Activated CD4-positive, alpha-beta T cell treated with anti-CD3 and anti-CD28 coated beads, Interleukin-2, amount 10 ng/mL, durations not matched to agents 24 days and 14 days (primary cell): ENCODE results near the gene PPP1R26. TPM values are rescaled to one million over a fixed set of nuclear protein-coding genes. Genes with fewer than 3 reads are reported as not detected.
"Not testable (repeated sequence)": the region's sequence is repeated elsewhere in the genome, so short reads cannot be mapped to it uniquely, and the experiment has no call there.

Experiments
- DNase-seq: peaks from one replicate; pipeline ENCODE4 v3.0.0; 2022
- H3K27ac Mint-ChIP-seq: one replicate; pipeline ENCODE4 v1.8.0; 2022; ENCODE audit warnings: mild to moderate bottlenecking, mixed read lengths
- H3K27me3 Mint-ChIP-seq: one replicate; pipeline ENCODE4 v1.8.0; 2022; ENCODE audit warnings: mixed read lengths
- H3K36me3 Mint-ChIP-seq: one replicate; pipeline ENCODE4 v1.8.0; 2022; ENCODE audit warnings: low read depth, mild to moderate bottlenecking, mixed read lengths
- H3K4me1 Mint-ChIP-seq: one replicate; pipeline ENCODE4 v1.8.0; 2021; ENCODE audit warnings: mixed read lengths
- H3K4me3 Mint-ChIP-seq: one replicate; pipeline ENCODE4 v1.8.0; 2022; ENCODE audit warnings: mild to moderate bottlenecking, moderate library complexity, mixed read lengths
- H3K9me3 Mint-ChIP-seq: one replicate; pipeline ENCODE4 v1.8.0; 2021; ENCODE audit warnings: mixed read lengths
- intact Hi-C: fragments of 100-400 bp; cut with micrococcal nuclease; formaldehyde crosslinking; loops from one replicate; pipeline ENCODE4 v1.15.1; 2023
- total RNA-seq: library from RNA; stranded (reverse); gene quantifications from 2 replicates; pipeline ENCODE4 v1.2.3, GENCODE V29; 2022

PPP1R26 gene
- total RNA-seq, 1 donor from 2014 or later = 0.82 TPM

DNA sequence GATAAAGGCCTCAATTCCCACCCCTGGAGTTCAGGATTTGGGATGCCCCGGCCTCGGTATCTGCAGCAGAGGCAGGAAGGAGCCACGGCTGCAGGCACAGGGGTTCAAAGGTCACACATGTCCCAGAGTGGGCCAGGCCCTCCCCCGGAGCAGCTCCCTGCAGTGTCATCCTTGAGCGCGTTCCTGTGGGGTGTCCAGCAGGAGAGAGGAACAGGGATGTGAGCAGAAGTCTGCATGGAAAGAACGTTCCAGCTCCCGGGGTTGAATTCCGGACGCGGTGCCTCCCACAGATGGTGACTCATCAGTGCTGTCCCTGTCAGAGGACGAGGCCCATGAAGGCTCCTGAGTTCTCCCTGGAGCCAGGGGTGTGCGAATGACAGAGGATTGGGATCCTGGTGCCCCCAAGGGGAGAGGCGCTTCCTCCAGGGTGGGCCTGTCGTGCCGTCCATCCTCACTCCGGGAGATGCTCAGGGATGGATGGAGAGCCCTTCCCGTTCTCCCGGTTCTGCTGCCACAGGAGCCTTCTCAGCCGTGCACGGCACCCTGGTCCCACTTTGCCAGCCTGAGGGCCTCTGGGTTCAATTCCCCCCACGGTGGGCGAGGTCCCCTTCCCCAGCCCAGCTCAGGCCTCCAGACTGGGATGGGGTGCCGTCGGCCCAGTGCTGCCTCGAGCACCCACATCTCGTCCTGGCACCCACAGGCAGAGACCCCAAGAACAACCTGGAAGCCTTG lies 44.7 kb downstream of the PPP1R26 start:
- intact Hi-C loops = no loop called here
- no peaks in the 10 kb centered on the region for H3K4me1 Mint-ChIP-seq
- no peaks in the 10 kb centered on the region for H3K9me3 Mint-ChIP-seq
- no peak overlapping the region for H3K4me3 Mint-ChIP-seq
- DNase-seq = no peak
- no peaks in the 10 kb centered on the region for H3K36me3 Mint-ChIP-seq
- peaks cover 2% of the 10 kb centered on the region for H3K27me3 Mint-ChIP-seq
- H3K27ac Mint-ChIP-seq = no peak overlapping the region

DNA sequence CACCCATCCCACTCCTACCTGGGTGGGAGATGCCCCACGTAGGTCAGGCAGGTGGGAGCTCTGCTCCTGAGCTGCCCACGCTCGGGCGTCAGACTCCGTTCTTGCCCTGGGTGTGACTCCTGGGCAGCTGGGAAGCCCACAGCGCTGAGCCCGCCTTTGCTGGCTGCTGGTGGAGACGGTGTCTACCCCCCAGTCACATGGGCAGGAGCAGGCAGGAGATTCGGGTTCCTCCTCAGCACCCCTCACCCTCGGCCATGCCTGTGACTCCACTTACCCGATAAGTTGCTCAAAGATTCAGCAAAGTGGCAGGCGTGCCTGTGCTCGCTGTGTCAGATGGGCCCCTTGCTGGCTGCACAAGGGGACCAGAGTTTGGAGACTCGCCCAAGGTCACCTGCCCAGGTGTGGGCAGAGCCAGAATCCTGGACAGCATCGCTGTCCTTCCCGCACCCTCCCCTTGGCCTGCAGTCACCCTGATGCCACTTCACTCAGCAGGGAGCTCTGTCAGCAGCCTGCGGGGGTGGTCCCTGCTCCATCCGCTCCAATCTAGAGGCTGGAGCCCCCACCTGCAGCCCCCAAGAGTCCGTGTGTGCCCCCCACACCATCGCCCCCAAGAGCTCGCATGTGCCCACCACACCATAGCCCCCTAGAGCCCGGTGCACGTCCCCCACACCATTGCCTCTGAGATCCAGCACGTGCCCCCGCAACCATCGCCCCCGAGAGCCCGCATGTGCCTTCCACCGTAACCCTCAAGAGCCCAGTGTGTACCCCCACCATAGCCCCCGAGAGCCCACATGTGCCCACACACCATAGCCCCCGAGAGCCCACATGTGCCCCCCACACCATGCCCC lies 45.9 kb downstream of the PPP1R26 start:
- no peak for DNase-seq
- no peaks in the 10 kb centered on the region for H3K4me1 Mint-ChIP-seq
- no peak overlapping the region for H3K4me3 Mint-ChIP-seq
- no peaks in the 10 kb centered on the region for H3K36me3 Mint-ChIP-seq
- H3K27ac Mint-ChIP-seq = no peak overlapping the region
- intact Hi-C loops = no loop called here
- peaks cover 2% of the 10 kb centered on the region for H3K27me3 Mint-ChIP-seq
- H3K9me3 Mint-ChIP-seq = no peaks in the 10 kb centered on the region

DNA sequence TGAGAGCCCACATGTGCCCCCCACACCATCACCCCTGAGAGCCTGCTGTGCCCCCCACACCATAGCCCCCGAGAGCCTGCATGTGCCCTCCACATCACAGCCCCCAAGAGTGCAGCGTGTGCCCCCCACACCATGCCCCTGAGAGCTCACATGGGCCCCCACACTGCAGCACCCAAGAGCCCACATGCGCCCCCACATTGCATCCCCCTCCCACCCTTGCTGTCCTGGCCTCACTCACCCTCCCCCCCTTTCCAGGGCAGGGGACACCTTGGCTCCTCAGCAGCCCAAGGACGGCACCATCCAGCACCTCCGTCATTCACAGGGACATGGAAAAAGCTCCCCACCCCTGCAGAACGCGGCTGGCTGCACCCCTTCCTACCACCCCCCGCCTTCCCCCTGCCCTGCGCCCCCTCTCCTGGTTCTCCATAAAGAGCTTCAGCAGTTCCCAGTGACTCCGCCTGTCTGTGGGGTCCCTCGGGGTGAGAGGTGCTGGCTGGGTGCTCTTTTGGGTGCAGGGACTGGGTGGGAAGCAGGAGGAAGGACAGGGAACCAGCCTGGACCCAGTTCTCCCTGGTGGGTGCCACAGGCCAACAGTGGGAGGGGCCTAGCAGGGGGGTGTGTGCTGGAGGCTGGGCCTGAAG lies 46.6 kb downstream of the PPP1R26 start:
- Mint-ChIP-seq H3K9me3 (no peaks in the 10 kb centered on the region), H3K4me3 (no peak overlapping the region), H3K4me1 (no peaks in the 10 kb centered on the region), H3K27me3 (no peaks in the 10 kb centered on the region), H3K36me3 (no peaks in the 10 kb centered on the region), H3K27ac (no peak overlapping the region)
- intact Hi-C loops = no loop called here
- DNase-seq = no peak

DNA sequence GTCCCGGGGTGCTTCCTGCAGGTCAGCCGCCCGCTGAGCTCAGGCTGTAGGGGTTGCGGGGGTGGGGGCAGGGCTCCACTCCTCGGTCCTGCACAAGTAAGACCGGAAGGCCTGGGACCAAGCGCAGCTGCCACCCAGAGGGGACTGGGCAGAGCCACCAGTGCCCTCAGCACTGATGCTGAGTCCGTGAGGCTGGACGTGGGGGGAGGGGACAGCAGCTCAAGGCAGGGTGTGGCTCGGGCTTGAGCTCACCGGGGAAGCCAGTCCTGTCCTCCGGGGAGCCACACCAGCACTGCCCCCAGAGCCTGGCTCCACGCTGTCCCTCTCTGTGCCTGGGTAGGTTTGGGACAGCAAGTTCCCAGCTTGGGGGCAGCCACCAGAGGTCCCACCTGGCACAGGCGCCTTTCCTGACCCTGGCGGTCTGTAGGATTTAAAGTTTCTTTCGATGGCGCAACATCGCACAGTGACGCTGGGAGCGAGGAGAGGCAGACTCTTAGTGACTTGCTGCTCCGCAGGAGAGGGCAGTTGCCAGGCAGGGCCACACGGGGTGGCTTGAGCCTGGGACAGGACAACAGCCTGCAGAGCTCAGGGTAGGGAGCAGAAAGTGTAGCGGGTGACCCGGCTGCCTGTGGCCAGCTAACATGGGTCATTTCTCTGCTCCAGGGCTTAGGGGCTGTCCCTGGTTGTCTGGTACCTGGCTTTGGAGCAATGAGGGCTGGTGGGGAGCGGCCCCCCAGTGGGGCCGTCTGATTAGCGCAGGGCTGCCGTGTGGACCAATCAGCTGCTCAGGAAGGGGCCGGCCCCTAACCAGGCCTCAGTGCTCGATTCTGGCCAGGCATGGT lies 47.4 kb downstream of the PPP1R26 start:
- intact Hi-C loops = no loop called here
- no peak for DNase-seq

DNA sequence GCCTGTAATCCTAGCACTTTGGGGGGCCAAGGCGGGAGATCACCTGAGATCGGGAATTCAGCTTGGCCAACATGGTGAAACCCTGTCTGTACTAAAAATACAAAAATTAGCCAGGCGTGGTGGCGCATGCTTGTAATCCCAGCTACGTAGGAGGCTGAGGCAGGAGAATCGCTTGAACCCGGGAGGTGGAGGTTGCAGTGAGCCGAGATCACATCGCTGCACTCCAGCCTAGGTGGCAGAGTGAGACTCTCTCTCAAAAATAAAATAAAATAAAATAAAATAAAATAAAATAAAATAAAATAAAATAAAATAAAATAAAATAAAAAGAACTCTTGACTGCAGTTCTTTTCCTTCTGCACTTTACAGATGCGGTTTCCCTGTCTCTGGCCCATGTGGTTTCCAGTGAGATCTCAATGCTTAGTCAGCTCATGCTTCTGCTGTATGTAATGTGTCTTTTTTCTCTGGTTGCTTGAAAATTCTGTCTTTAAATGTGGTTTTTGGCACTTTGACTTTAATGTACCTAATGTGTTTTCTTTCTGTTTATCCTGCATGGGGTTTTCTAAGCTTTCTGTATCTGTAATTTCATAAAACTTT lies 49.4 kb downstream of the PPP1R26 start:
- H3K27me3 Mint-ChIP-seq, H3K36me3 Mint-ChIP-seq, intact Hi-C loops, H3K4me1 Mint-ChIP-seq, H3K4me3 Mint-ChIP-seq, DNase-seq, H3K27ac Mint-ChIP-seq, H3K9me3 Mint-ChIP-seq: not testable (repeated sequence)

More for the DNA sequence above, 47.4 kb downstream of the PPP1R26 start:
- H3K9me3 Mint-ChIP-seq = no peaks in the 10 kb centered on the region
- H3K36me3 Mint-ChIP-seq = no peaks in the 10 kb centered on the region
- no peaks in the 10 kb centered on the region for H3K27me3 Mint-ChIP-seq
- no peak overlapping the region for H3K27ac Mint-ChIP-seq
- H3K4me1 Mint-ChIP-seq = no peaks in the 10 kb centered on the region
- no peak overlapping the region for H3K4me3 Mint-ChIP-seq

DNA sequence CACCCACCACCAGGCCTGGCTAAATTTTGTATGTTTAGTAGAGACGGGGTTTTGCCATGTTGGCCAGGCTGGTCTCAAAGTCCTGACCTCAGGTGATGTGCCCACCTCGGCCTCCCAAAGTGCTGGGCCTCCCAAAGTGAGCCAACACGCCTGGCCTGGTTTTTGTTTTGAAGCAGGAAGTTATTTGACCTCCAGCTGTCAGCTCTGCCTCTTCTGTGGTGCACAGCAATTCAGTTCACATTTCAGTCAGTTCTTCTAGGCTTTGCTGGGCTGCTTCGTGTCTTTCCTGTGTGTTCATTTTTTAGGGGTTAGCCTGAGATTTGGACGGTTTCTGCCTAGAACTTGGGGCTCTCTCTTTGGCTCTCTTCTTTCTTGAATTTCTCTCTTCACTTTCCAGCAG lies 50.6 kb downstream of the PPP1R26 start:
- Mint-ChIP-seq H3K4me3 (no peak overlapping the region), H3K4me1 (no peaks in the 10 kb centered on the region), H3K36me3 (no peaks in the 10 kb centered on the region), H3K27ac (no peak overlapping the region), H3K27me3 (peaks cover 7% of the 10 kb centered on the region), H3K9me3 (no peaks in the 10 kb centered on the region)
- no peak for DNase-seq
- intact Hi-C loops = no loop called here

DNA sequence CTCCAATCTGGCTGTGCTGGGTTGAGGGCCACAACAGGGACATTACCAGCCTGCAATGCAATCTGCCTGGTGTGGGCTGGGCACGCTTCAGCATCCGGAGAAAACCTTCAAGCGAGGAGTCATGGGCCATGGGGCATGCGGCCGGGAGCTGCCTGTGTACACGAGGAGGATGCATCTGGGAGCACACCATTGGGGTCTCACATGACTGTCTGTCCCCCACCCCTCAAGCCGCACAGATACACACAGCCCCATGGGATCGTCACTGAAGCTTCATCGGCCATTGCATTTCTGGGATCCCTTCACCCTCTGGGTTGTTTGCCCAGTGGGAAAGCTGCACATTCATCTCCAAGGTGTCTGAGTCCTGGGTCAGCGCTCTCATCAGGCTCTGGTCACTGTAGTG lies 51.5 kb downstream of the PPP1R26 start:
- Mint-ChIP-seq H3K4me3 (no peak overlapping the region), H3K4me1 (no peaks in the 10 kb centered on the region), H3K9me3 (no peaks in the 10 kb centered on the region), H3K27me3 (peaks cover 7% of the 10 kb centered on the region), H3K36me3 (no peaks in the 10 kb centered on the region), H3K27ac (no peak overlapping the region)
- intact Hi-C loops = no loop called here
- DNase-seq = no peak

DNA sequence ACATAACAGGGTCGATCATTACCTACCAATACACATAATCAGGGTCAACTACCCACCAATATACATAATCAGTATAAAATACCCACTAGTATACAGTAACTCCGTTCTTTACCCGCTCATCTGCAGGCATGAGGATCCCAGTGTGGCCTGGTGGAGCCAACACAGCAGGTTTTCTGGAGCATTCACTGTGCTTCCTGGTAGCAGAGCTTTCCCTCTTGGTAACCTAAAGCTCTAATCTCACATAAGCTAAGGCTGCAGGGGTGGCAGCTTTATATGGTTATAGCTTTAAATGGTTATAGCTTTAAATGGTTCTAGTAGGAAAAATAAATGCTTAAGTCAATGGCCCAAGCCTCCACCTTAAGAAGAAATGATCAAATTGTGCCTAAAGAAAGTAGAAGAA lies 53.5 kb downstream of the PPP1R26 start:
- DNase-seq = no peak
- Mint-ChIP-seq H3K4me1 (no peaks in the 10 kb centered on the region), H3K9me3 (no peaks in the 10 kb centered on the region), H3K27me3 (peaks cover 15% of the 10 kb centered on the region), H3K36me3 (no peaks in the 10 kb centered on the region), H3K27ac (no peak overlapping the region), H3K4me3 (no peak overlapping the region)
- intact Hi-C loops = no loop called here

DNA sequence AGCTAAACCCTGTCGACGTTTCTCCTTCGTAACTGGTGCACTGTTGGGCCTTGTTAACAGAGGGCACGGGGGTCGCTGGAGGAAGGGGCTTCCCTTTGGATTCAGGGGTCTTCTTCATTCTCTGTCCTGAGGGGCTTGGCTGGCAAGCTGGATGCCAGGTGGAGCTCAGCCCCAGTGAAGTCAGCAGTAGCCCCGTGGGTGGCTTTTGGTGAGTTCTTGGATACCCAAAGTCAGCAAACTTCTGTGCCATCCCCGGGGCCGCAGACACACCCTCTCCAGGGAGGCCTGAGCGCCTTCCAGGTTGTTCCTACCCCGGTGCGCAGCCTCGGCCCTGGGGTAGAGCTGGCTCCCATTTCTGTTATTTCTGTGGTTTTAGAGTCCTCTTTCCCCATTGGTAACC lies 54.1 kb downstream of the PPP1R26 start:
- H3K4me1 Mint-ChIP-seq = no peaks in the 10 kb centered on the region
- no peaks in the 10 kb centered on the region for H3K36me3 Mint-ChIP-seq
- H3K4me3 Mint-ChIP-seq = no peak overlapping the region
- no peaks in the 10 kb centered on the region for H3K9me3 Mint-ChIP-seq
- peaks cover 16% of the 10 kb centered on the region for H3K27me3 Mint-ChIP-seq
- no peak overlapping the region for H3K27ac Mint-ChIP-seq
- DNase-seq = no peak
- intact Hi-C loops = no loop called here

DNA sequence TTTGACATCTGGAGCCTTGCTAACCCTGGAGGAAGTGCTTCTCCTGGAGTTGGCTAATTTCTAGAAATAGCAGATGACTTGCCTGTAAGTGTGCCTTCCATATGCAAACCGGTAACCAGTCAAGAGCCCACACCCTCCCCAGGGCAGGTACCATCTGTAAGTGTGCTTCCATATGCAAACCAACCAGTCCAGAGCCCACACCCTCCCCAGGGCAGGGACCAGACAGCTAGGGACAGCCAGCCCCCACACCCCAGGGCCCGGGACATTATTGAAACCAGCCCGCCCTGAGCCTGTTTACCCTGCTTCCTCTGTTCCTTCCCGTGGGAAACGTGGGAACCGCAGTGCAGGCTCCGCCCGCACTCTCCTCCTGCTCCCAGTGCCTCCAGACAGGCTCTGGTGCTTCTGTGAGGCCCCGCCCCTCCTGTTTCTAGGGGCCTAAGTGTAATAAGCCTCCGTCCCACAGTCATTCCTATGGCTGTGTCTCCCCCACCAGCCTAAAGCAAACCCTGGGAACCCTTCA lies 54.7 kb downstream of the PPP1R26 start:
- H3K4me3 Mint-ChIP-seq, intact Hi-C loops, H3K27ac Mint-ChIP-seq, DNase-seq, H3K36me3 Mint-ChIP-seq, H3K9me3 Mint-ChIP-seq, H3K4me1 Mint-ChIP-seq: not testable (repeated sequence)
- peaks cover 18% of the 10 kb centered on the region for H3K27me3 Mint-ChIP-seq

DNA sequence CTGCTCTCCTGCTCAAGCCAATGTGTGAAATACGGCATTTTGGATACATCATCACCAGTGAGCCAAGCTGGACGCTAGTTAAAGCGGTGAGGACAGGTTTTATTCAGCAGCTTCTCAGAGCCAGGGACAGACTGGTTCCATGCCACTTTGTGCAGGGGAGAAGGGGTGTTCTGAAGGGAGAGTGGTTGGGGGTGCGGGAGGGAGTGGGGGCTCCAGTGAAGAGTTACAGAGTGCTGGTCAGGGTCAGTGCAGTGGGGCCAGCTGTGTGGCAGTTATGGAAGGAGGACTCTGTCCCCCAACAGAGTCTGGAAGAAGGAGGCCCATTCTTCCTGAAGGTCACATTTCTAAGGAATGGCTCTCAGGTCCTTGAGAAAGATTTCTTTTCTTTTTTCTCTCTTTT lies 55.2 kb downstream of the PPP1R26 start:
- DNase-seq, H3K4me3 Mint-ChIP-seq, H3K36me3 Mint-ChIP-seq, H3K27ac Mint-ChIP-seq, intact Hi-C loops, H3K9me3 Mint-ChIP-seq, H3K4me1 Mint-ChIP-seq: not testable (repeated sequence)
- H3K27me3 Mint-ChIP-seq = peaks cover 19% of the 10 kb centered on the region

DNA sequence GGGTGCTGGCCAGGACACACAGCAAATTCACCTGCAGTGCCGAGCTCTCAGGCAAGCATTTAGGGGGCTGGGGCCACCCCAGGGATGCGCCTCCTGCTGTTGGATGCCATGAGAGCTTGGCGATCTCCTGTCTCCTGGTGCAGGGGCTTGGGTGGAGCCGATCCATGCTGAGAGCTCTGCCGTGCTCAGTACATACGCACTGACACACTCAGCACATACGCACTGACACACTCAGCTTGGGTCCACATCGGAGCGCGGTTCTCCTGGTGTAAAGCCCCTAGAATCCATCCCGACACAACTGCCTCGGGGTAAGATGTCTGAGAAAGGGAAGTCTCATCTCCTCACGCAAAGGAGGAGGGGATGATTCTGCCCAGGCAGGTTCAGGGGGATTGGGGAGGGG lies 56.0 kb downstream of the PPP1R26 start:
- intact Hi-C loops, DNase-seq, H3K4me1 Mint-ChIP-seq, H3K36me3 Mint-ChIP-seq, H3K27ac Mint-ChIP-seq, H3K9me3 Mint-ChIP-seq, H3K4me3 Mint-ChIP-seq: not testable (repeated sequence)
- peaks cover 19% of the 10 kb centered on the region for H3K27me3 Mint-ChIP-seq

DNA sequence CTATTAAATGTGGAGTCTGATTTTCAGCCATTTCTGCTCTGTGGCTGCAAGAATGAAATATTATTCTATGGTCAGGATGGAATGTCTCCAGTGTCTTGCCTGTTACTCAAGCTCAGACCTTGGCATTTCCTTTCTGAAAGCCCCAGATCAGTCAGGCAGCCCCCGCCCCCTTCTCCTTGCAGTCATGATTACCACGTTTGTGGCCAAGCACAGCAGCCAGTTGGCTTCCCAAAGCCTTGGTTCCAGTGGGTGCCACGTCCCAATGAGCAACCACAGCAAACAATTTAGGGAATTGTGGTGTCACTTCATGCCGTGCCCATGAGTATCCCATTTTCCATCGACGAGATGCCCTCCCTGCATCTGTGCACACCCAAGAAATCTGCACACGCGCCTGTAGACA lies 56.6 kb downstream of the PPP1R26 start:
- no peaks in the 10 kb centered on the region for H3K36me3 Mint-ChIP-seq

More for the DNA sequence above, 56.6 kb downstream of the PPP1R26 start:
- no peak for DNase-seq
- Mint-ChIP-seq H3K27me3 (peaks cover 19% of the 10 kb centered on the region), H3K4me3 (no peak overlapping the region), H3K4me1 (no peaks in the 10 kb centered on the region), H3K9me3 (no peaks in the 10 kb centered on the region), H3K27ac (no peak overlapping the region)
- intact Hi-C loops = no loop called here
